ENCODE results near the gene PTCD3. TPM values are rescaled to one million over a fixed set of nuclear protein-coding genes. Genes with fewer than 3 reads are reported as not detected.

The PTCD3 gene
- total RNA-seq, 2 donors from 2014 or later = 111 to 142 TPM

DNA sequence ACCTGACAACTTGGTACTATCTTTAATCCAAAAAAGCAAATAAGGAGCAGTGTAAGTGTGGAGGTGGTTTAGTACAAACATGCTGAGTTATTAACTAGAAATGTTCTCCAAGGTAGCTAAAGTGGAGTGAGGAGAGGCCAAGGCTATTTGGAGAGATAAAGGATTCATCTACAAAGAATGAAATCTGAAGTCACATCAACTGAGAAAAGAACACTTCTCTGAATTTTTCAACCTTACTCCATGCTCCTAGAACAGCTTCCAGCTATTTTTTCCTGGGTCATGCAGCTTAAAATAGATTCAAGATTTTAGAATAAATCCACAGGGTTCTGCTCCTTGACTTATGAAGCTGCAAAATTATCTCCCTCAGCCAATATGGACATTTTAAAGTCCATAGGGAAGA is 70.6 kb downstream of the PTCD3 start:
- H3K4me1 Mint-ChIP-seq = peaks cover 18% of the 10 kb centered on the region
- no peak for ATAC-seq

DNA sequence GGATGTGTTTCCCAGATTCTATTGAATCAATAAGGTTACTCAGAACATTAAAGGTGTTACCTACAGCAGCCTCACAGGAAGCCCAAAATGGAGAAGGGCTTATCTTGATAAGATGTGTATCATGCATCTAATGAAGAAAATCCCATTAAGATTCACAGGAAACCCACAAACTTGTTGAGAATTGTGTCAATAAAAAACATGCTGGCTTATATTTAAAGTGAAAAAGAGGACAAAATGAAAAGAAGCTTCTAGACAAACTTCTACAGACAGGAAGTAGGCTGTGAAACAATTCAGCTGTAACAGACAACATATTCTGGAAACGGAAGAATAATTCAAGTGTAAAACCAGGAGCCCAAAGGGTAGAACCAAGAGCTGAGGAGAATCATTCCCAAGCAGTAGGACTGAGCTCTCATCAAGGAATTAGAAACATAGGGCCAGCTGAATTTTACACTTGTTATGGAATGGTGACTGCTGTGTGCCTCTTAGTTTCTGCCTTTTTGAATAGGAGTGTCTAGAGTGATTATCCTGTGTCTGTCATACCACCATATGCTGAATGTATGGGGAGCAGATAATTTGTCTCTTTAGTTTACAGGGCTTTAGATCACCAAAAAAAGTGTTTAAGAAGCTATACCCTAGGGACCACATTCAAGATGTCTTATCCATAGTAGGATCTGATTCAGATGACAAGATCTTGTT is 79.6 kb downstream of the PTCD3 start:
- Mint-ChIP-seq H3K4me3 (peak overlapping the region; percentile 87), H3K4me1 (peaks cover 53% of the 10 kb centered on the region), H3K27ac (peak overlapping the region; percentile 95), H3K36me3 (ENCODE audit: low read depth) (peaks cover 3% of the 10 kb centered on the region), H3K27me3 (no peaks in the 10 kb centered on the region)
- ATAC-seq (peak; percentile 81), DNase-seq (no peak)
- H3K9me3 ChIP-seq (ENCODE audit: control insufficient read depth, low read length, poor library complexity, severe bottlenecking) = no peaks in the 10 kb centered on the region

More for the DNA sequence above, 70.6 kb downstream of the PTCD3 start:
- Mint-ChIP-seq H3K27me3 (no peaks in the 10 kb centered on the region), H3K36me3 (ENCODE audit: low read depth) (peaks cover 14% of the 10 kb centered on the region), H3K4me3 (no peak overlapping the region), H3K27ac (peak overlapping the region; percentile 45)
- DNase-seq = no peak
- H3K9me3 ChIP-seq (ENCODE audit: control insufficient read depth, low read length, poor library complexity, severe bottlenecking) = no peaks in the 10 kb centered on the region

DNA sequence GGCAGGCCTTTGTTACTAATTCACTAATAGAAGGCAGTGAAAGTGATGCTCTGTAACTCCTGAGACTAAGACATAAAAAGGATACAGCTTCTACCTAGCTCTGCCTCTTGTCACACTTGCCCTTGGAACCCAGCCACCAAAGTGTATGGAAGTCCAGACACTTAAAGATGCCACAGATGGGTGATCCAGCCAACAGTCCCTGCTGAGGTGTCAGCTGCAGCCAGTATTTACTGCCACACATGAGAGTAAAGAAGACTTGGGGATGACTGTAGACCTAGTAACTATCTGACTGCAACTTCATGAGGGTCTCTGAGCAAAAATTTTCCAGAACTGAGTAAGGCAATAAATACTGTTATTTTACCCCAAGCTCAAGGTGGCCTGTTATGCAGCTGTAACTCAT is 80.4 kb downstream of the PTCD3 start:
- Mint-ChIP-seq H3K36me3 (ENCODE audit: low read depth) (peaks cover 3% of the 10 kb centered on the region), H3K4me3 (peak overlapping the region; percentile 87), H3K4me1 (peaks cover 56% of the 10 kb centered on the region), H3K27me3 (no peaks in the 10 kb centered on the region), H3K27ac (peak overlapping the region; percentile 95)
- DNase-seq = no peak
- ATAC-seq = no peak
- no peaks in the 10 kb centered on the region for H3K9me3 ChIP-seq (ENCODE audit: control insufficient read depth, low read length, poor library complexity, severe bottlenecking)

DNA sequence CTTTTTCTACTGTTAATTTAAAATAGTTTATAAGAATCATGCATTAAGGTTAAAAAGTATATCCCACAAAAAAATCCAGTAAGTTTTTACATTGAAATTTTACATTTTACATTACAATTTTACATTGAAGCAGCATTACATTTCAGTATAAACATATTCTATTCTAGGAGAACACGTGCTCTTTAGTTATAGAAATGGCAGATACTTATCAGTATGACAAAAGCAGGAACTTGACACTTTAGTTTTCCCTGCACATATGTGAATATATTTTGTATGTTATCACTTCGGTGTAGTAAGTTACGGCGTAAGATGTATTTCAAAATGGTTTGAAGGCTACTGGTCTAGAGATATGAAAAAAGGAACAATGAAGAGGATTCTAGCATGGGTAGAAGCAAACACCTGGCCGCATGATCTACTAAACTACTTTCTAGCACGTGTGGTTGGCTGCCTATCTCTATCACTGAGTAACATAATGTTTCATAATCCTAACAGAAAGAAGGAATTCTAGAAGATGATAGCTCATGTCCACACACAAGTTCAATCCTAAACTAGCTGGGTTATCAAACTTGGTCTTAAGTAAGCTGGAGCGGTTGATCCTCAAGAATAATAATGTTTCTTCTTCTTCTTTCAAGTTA is 83.9 kb downstream of the PTCD3 start:
- Mint-ChIP-seq H3K27ac (peak overlapping the region; percentile 51), H3K4me1 (peaks cover 55% of the 10 kb centered on the region), H3K4me3 (no peak overlapping the region), H3K36me3 (ENCODE audit: low read depth) (peaks cover 3% of the 10 kb centered on the region), H3K27me3 (no peaks in the 10 kb centered on the region)
- H3K9me3 ChIP-seq (ENCODE audit: control insufficient read depth, low read length, poor library complexity, severe bottlenecking) = no peaks in the 10 kb centered on the region
- ATAC-seq (no peak), DNase-seq (no peak)

Other genes with a start within 250 kb of the PTCD3 start
- 10 to 100 TPM; 26.6 to 34.3 TPM for gene ST3GAL5, start 217.2 kb upstream of the PTCD3 start, total RNA-seq
- gene POLR1A, start 349 bp upstream of the PTCD3 start, total RNA-seq = 10 to 100 TPM; 17.7 to 19.2 TPM
- gene IMMT, start 89.2 kb downstream of the PTCD3 start, total RNA-seq = 10 to 100 TPM; 57.8 to 61.3 TPM
- gene MRPL35, start 93.2 kb downstream of the PTCD3 start, total RNA-seq = 1 to 10 TPM; 9.0 to 9.6 TPM
- gene REEP1, start 231.4 kb downstream of the PTCD3 start, total RNA-seq = 1 to 10 TPM in 1 of 2 donors, not detected in 1; 2.2 TPM